ENCODE data around the gene GPRC5C.
A peak's percentile ranks its signal among the peaks of the same experiment; 100 is the strongest.
"Not testable (repeated sequence)": the region's sequence is repeated elsewhere in the genome, so short reads cannot be mapped to it uniquely, and the experiment has no call there.

GPRC5C gene

GRCh38 chr17:74431568-74432423, at the start of gene GPRC5C:
Gene GPRC5C (plus strand): TSS chr17:74432088. CDS start chr17:74439777, 7,689 bp downstream.
- DNase-seq (ENCODE audit: low read depth in 2 of 2) = peak; percentile 51 to 52

- no peak for DNase-seq (ENCODE audit: low read depth in 2 of 2)
These were observed 48.7 kb upstream of the GPRC5C start for GRCh38 chr17:74383141-74383540.

- no peak for DNase-seq (ENCODE audit: low read depth in 2 of 2)
These were observed 46.7 kb upstream of the GPRC5C start for GRCh38 chr17:74385201-74385600.

- no peak for DNase-seq (ENCODE audit: low read depth in 2 of 2)
These were observed 45.5 kb upstream of the GPRC5C start for GRCh38 chr17:74386386-74386785.

- no peak for DNase-seq (ENCODE audit: low read depth in 2 of 2)
These were observed 44.3 kb upstream of the GPRC5C start for GRCh38 chr17:74387365-74388218.

GRCh38 chr17:74389084-74389753, 42.7 kb upstream of the GPRC5C start:
- DNase-seq (ENCODE audit: low read depth in 2 of 2) = no peak

GRCh38 chr17:74389937-74390679, 41.8 kb upstream of the GPRC5C start:
- DNase-seq (ENCODE audit: low read depth in 2 of 2) = no peak

- no peak for DNase-seq (ENCODE audit: low read depth in 2 of 2)
These were observed 40.9 kb upstream of the GPRC5C start for GRCh38 chr17:74390680-74391653.

GRCh38 chr17:74391771-74392170, 40.1 kb upstream of the GPRC5C start:
- no peak for DNase-seq (ENCODE audit: low read depth in 2 of 2)

GRCh38 chr17:74392848-74393247, 39.0 kb upstream of the GPRC5C start:
- no peak for DNase-seq (ENCODE audit: low read depth in 2 of 2)

GRCh38 chr17:74393346-74393942, 38.4 kb upstream of the GPRC5C start:
- DNase-seq (ENCODE audit: low read depth in 2 of 2) = no peak

GRCh38 chr17:74394275-74394950, 37.5 kb upstream of the GPRC5C start:
- DNase-seq (ENCODE audit: low read depth in 2 of 2) = no peak

- no peak for DNase-seq (ENCODE audit: low read depth in 2 of 2)
These were observed 36.9 kb upstream of the GPRC5C start for GRCh38 chr17:74394977-74395376.

GRCh38 chr17:74396567-74396966, 35.3 kb upstream of the GPRC5C start:
- no peak for DNase-seq (ENCODE audit: low read depth in 2 of 2)

GRCh38 chr17:74402048-74402447, 29.8 kb upstream of the GPRC5C start:
- no peak for DNase-seq (ENCODE audit: low read depth in 2 of 2)

GRCh38 chr17:74403512-74404137, 28.3 kb upstream of the GPRC5C start:
- no peak for DNase-seq (ENCODE audit: low read depth in 2 of 2)

- no peak for DNase-seq (ENCODE audit: low read depth in 2 of 2)
These were observed 27.7 kb upstream of the GPRC5C start for GRCh38 chr17:74404218-74404617.

GRCh38 chr17:74404789-74405188, 27.1 kb upstream of the GPRC5C start:
- DNase-seq (ENCODE audit: low read depth in 2 of 2) = no peak

GRCh38 chr17:74405311-74405710, 26.6 kb upstream of the GPRC5C start:
- DNase-seq (ENCODE audit: low read depth in 2 of 2) = not testable (repeated sequence)

Data from stimulated activated CD8-positive, alpha-beta memory T cell treated with anti-CD3 and anti-CD28 coated beads, Interleukin-7, amount 100 ng/mL, for 4 hours (primary cell).